Progenitor cell of endocrine pancreas (in vitro differentiated cells): ENCODE data around the gene TBC1D2. TPM values are rescaled to one million over a fixed set of nuclear protein-coding genes. Genes with fewer than 3 reads are reported as not detected.
"Not testable (repeated sequence)": the region's sequence is repeated elsewhere in the genome, so short reads cannot be mapped to it uniquely, and the experiment has no call there.

Experiments used
- DNase-seq: peaks from one replicate; pipeline ENCODE4 v3.0.0; 2021; ENCODE audit warnings: low spot score; ENCODE audit not compliant: unreplicated experiment
- H3K27ac Mint-ChIP-seq: 2 replicates; pipeline ENCODE4 v1.8.0; 2021; ENCODE audit warnings: mild to moderate bottlenecking, moderate library complexity, mixed read lengths
- H3K27me3 Mint-ChIP-seq: 2 replicates; pipeline ENCODE4 v1.8.0; 2021; ENCODE audit warnings: mixed read lengths
- H3K36me3 Mint-ChIP-seq: 2 replicates; pipeline ENCODE4 v1.8.0; 2022; ENCODE audit warnings: mixed read lengths; ENCODE audit not compliant: insufficient read depth
- H3K4me1 Mint-ChIP-seq: 2 replicates; pipeline ENCODE4 v1.8.0; 2021; ENCODE audit warnings: low read depth, mixed read lengths
- H3K4me3 Mint-ChIP-seq: 2 replicates; pipeline ENCODE4 v1.8.0; 2021; ENCODE audit warnings: low read depth, mild to moderate bottlenecking, moderate library complexity, mixed read lengths
- H3K9me3 Mint-ChIP-seq: 2 replicates; pipeline ENCODE4 v1.8.0; 2021; ENCODE audit warnings: low read depth, mixed read lengths
- CTCF ChIP-seq: fragments of 200-600 bp; sonication (generic); IDR thresholded peaks from one replicate; pipeline ENCODE4 v1.5.0; 2021; ENCODE audit warnings: antibody characterized with exemption, mild to moderate bottlenecking; ENCODE audit not compliant: unreplicated experiment
- total RNA-seq: library from RNA; stranded (reverse); gene quantifications from 2 replicates; pipeline ENCODE4 v1.2.1, GENCODE V29; 2021

Gene TBC1D2
- total RNA-seq, 1 donor from 2014 or later, result 8.5 TPM

- H3K36me3 Mint-ChIP-seq, result no peaks in the 10 kb centered on the region
- DNase-seq, result no peak
- no peak for TF ChIP-seq CTCF
- H3K4me1 Mint-ChIP-seq, result peaks cover 17% of the 10 kb centered on the region
- no peak overlapping the region for H3K27ac Mint-ChIP-seq
- H3K27me3 Mint-ChIP-seq, result no peaks in the 10 kb centered on the region
- H3K9me3 Mint-ChIP-seq, result no peaks in the 10 kb centered on the region
- no peak overlapping the region for H3K4me3 Mint-ChIP-seq
Observed at GRCh38 chr9:98176391-98177259, 78.8 kb downstream of the TBC1D2 start.

GRCh38 chr9:98175762-98176161 lies 79.7 kb downstream of the TBC1D2 start:
- no peak for DNase-seq
- Mint-ChIP-seq H3K36me3 (no peaks in the 10 kb centered on the region), H3K4me1 (peaks cover 17% of the 10 kb centered on the region), H3K4me3 (no peak overlapping the region), H3K27ac (no peak overlapping the region), H3K27me3 (peaks cover under 1% of the 10 kb centered on the region), H3K9me3 (no peaks in the 10 kb centered on the region)
- TF ChIP-seq CTCF, result no peak

- H3K36me3 Mint-ChIP-seq, result no peaks in the 10 kb centered on the region
- H3K27me3 Mint-ChIP-seq, result peaks cover 2% of the 10 kb centered on the region
- H3K27ac Mint-ChIP-seq, result no peak overlapping the region
- DNase-seq, result no peak
- H3K9me3 Mint-ChIP-seq, result no peaks in the 10 kb centered on the region
- H3K4me1 Mint-ChIP-seq, result peaks cover 17% of the 10 kb centered on the region
- no peak for TF ChIP-seq CTCF
- H3K4me3 Mint-ChIP-seq, result no peak overlapping the region
Observed at GRCh38 chr9:98175028-98175569, 80.3 kb downstream of the TBC1D2 start.

- H3K27ac Mint-ChIP-seq, H3K27me3 Mint-ChIP-seq, H3K36me3 Mint-ChIP-seq, DNase-seq, H3K4me3 Mint-ChIP-seq, H3K9me3 Mint-ChIP-seq: not testable (repeated sequence)
- peaks cover 17% of the 10 kb centered on the region for H3K4me1 Mint-ChIP-seq
Observed at GRCh38 chr9:98174502-98174918, 80.9 kb downstream of the TBC1D2 start.

GRCh38 chr9:98173181-98173580 lies 82.3 kb downstream of the TBC1D2 start:
- Mint-ChIP-seq H3K4me1 (peaks cover 17% of the 10 kb centered on the region), H3K27me3 (peaks cover 2% of the 10 kb centered on the region), H3K9me3 (no peaks in the 10 kb centered on the region), H3K4me3 (no peak overlapping the region), H3K36me3 (no peaks in the 10 kb centered on the region), H3K27ac (no peak overlapping the region)
- TF ChIP-seq CTCF, result no peak
- no peak for DNase-seq
